Skin epidermis (tissue), 12 donors: ENCODE data around the gene GLCE.

Experiments used
- H3K27ac ChIP-seq, 21 experiments: fragments of 200-600 bp; sonication (generic) in 11 of 21; one replicate each; pipeline ENCODE4 v1.5.0; 2020; ENCODE audit warnings: mild to moderate bottlenecking in 3 of 21, inconsistent platforms in 2 of 21, moderate library complexity in 2 of 21
- H3K4me3 ChIP-seq, 7 experiments: fragments of 200-600 bp; sonication (generic) in 2 of 7; one replicate each; pipeline ENCODE4 v1.5.0; 2020; ENCODE audit warnings: inconsistent platforms in 2 of 7, mild to moderate bottlenecking in 2 of 7, moderate library complexity in 1 of 7

GLCE gene

GRCh38 chr15:69189157-69189556, 28.7 kb downstream of the GLCE start:
- Histone ChIP-seq H3K4me3 (no peak overlapping the region), H3K27ac (no peak overlapping the region)

- H3K27ac ChIP-seq, result no peak overlapping the region
- no peak overlapping the region for H3K4me3 ChIP-seq
Observed at GRCh38 chr15:69190091-69190490, 29.7 kb downstream of the GLCE start.

GRCh38 chr15:69190504-69190903, 30.1 kb downstream of the GLCE start:
- H3K27ac ChIP-seq, result no peak overlapping the region
- no peak overlapping the region for H3K4me3 ChIP-seq

- peak overlapping the region in 1 of 21 experiments; percentile 13 for H3K27ac ChIP-seq
- H3K4me3 ChIP-seq, result no peak overlapping the region
Observed at GRCh38 chr15:69194025-69194827, 33.8 kb downstream of the GLCE start.

- H3K27ac ChIP-seq, result no peak overlapping the region
- no peak overlapping the region for H3K4me3 ChIP-seq
Observed at GRCh38 chr15:69194854-69195253, 34.4 kb downstream of the GLCE start.

DNA sequence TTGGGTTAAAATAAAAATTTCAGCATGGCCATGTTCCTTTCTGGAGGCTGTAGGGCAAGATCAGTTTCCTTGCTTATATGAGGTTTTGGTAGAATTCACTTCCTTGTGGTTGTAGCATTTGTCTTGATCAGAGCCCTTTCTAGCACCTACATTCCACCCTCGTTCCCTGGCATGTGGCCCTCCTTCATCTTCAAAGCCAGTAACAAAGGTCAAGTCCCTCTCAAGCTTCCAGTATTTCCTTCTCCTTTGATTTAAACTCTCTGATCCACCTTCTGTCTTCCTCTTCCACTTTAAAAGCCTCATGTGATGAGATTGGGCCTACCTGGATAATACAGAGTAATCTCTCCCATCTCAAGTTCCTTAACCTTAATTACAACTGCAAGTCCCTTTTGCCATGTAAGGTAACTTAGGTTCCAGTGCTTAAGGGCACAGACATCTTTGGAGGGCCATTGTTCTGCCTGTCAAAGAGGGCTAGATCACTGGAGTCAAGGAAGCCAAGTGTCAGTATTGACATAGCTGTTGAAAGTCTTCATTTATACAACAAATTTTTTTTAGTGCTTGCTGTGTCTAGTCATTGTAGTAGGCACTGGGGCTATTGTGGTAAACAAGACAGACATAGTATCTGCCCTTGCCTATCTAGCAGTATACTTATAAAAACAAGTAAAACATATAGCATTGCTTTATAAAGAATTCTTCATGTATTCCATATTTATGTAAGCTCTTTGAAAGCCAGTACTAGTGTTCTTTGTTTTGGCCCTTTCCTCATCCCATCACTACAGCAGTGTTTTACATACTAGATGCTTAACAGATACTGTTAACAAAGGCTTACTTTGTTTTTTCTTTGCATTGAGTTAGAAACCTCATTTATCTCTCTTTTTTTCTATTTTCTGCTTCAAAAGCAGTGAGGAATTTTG, 40.7 kb downstream of the GLCE start:
- no peak overlapping the region for H3K27ac ChIP-seq
- no peak overlapping the region for H3K4me3 ChIP-seq

DNA sequence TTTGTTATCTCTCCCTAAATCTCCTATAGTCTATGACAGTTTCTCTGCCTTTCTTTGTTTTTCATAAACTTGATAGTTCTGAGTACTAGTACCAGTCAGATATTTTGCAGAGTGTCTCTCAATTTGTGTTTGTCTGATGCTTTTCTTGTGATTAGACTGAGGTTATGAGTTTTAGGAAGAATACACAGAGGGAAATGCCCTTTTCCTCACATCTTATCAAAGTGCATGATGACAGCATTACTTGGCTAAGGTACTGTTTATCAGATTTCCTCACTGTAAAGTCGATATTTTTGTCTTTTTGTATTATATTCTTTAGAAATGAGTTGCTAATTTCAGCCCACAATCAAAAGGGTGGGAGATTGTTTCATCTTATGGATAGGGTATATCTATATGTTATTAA, 45.6 kb downstream of the GLCE start:
- no peak overlapping the region for H3K27ac ChIP-seq
- no peak overlapping the region for H3K4me3 ChIP-seq

- H3K4me3 ChIP-seq, result no peak overlapping the region
- no peak overlapping the region for H3K27ac ChIP-seq
Observed at GRCh38 chr15:69209661-69210060, 49.2 kb downstream of the GLCE start.

DNA sequence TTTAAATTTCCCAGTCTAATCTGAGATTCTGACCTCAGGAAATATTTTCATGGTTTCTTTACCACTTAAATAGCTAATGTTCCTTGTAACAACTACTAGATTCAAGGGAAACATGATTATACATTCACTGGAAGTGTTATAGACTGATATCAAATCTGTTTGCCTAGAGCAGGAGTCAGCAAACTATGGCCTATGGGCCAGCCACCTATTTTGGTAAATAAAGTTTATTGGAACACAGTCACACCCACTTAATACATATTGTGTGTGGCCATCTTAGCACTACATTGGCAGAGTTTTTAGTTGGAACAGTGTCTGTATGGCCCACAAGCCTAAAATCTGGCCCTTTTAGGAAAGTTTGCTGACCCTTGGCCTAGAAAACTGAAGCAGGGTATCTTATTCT, 50.1 kb downstream of the GLCE start:
- no peak overlapping the region for H3K27ac ChIP-seq
- no peak overlapping the region for H3K4me3 ChIP-seq

- H3K4me3 ChIP-seq, result no peak overlapping the region
Observed at GRCh38 chr15:69213786-69214185, 53.4 kb downstream of the GLCE start.

GRCh38 chr15:69215314-69216035, 55.0 kb downstream of the GLCE start:
- no peak overlapping the region for H3K27ac ChIP-seq
- no peak overlapping the region for H3K4me3 ChIP-seq

More at GRCh38 chr15:69213786-69214185, 53.4 kb downstream of the GLCE start:
- no peak overlapping the region for H3K27ac ChIP-seq

DNA sequence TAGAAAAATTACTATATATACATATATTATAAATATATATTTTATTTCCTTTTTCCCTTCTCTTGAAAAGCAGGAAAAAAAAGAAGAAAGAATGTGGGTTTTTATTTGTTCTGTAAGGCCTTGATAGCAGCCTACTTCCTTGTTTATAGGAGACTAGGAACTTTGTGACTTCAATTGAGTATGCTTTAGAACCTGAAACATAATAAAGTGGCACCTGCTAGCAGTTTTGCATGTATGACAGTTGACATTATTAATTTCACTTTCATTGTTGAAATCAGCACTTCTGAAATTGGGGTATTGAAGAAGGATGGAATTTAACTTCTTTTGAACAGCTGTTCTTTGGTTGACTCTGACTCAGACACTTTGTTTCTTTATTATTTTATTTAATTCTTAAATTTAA, 56.9 kb downstream of the GLCE start:
- Histone ChIP-seq H3K27ac (no peak overlapping the region), H3K4me3 (no peak overlapping the region)

DNA sequence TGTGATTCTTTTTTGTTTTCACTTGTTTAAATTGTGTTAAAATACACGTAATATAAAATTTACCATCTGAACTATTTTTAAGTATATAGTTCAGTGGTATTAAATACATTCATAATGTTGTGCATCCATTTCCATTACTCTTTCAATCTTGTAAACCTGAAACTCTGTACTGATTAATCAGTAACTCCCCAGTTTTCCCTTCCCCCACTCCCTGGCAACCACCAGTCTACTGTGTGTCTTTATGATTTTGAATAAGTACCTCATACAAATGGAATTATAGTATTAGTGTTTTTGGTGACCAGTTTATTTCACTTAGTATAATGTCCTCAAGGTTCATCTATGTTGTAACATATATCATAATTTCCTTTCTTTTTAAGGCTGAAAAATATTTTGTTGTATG, 59.3 kb downstream of the GLCE start:
- no peak overlapping the region for H3K27ac ChIP-seq
- no peak overlapping the region for H3K4me3 ChIP-seq

GRCh38 chr15:69222002-69222474, 61.6 kb downstream of the GLCE start:
- H3K4me3 ChIP-seq, result no peak overlapping the region
- H3K27ac ChIP-seq, result no peak overlapping the region

DNA sequence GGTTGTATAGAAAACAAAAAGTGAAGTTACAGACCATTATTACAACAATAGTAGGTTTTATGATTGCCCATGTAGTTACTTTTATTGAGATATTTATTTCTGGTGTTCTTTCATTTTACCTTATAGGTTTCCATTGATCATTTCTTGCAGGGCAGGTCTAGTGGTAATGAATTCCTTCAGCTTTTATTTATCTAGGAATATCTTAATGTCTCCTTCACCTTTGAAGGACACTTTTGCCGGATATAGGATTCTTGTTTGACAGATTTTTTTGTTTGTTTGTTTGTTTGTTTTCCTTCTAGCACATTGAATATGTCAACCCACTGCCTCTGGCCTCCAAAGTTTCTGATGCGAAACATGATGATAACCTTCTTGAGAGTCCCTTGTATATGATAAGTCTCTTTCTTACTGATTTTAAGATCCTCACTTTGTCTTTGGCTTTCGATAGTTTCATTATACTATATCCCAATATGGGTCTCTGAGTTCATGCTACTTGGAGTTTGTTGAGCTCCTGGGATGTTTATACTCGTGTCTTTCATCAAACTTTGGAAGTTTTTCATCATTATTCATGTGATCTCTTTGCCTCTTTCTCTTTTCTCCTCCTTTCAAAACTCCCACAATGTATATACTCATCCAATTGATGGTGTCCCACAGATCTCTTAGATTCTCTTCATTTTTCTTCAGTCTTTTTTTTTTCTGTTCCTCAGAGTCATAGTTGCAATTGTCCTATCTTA, 62.8 kb downstream of the GLCE start:
- Histone ChIP-seq H3K4me3 (no peak overlapping the region), H3K27ac (no peak overlapping the region)

DNA sequence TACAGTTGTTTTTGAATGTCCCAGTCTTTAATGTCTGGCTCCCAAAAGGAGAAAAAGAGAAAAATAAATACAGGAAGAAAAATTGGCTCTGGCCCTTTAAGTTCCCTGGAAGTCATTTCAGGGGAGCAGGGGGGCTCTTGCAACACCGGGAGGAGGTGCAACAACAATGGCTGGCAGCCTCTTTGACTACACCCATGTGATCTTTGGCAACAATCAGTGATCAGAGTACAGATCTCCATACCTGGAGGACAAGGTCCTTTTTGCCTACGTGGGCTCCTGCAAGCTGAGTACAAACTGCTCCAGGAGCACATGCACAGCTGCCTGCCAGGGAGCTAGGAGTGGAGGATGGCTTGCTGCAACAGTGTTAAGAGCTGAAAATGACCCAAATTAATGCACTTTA, 63.9 kb downstream of the GLCE start:
- Histone ChIP-seq H3K27ac (no peak overlapping the region), H3K4me3 (no peak overlapping the region)

DNA sequence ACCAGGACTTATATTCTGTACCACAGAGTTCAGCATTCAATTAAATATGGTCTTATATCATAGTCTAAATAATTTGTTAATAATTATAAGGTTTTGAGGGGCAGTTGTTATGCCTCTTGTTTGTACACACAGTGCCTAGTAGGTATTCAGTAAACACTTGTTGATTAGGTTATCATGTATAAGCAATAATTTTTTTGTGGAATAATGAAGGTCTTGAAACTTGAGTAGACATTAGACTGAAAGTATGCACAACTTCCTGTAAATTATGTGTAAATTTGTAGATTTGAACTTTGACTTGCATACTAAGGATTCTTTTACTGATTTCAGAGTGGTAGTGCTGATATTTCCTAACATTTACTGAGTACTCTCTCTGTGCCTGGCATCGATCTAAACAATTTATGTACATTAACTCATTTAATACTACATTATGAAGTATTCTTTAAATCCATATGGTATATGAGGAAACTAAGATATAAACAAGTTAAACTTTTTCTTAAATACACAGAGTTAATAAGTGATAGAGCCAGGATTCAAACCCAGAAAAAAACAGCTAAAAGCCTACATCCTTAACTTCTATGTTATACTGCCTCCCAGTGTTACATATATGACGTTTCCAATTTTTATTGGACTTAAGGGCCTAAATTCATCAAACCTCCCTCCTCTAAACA, 65.1 kb downstream of the GLCE start:
- no peak overlapping the region for H3K27ac ChIP-seq
- H3K4me3 ChIP-seq, result no peak overlapping the region

DNA sequence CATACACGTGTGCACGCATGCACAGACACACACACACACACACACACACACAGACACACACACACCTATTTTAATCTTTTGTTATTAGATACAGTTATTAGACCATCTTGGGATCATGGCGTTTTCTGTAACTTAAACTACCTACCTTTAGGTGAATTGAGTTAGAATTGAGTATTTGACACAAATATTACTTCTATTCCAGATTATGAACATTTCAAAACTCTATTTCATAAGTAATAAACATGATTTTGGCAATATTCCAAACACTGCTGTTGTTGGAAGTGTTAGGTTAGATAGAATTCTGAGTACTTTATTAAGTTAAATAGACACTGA, 65.6 kb downstream of the GLCE start:
- Histone ChIP-seq H3K27ac (no peak overlapping the region), H3K4me3 (no peak overlapping the region)

DNA sequence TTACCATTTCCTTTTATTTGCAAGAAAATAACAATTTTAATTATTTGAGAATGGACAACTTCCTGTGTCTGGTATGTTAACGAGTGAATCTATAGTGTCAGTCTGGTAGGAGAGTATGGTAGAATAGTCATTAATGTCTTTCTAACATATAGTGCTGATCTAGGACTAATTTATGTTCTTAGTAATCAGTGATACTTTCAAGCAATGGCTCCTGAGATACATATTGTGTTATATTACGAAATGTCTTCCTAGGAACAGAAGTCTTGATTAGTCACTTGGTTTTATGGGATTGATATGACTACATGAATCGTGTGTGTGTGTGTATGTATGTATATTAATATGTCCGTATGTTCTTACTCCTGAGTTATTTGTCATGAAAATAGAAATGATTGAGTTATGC, 71.7 kb downstream of the GLCE start:
- no peak overlapping the region for H3K27ac ChIP-seq
- no peak overlapping the region for H3K4me3 ChIP-seq
